Left renal pelvis (tissue), 4 donors: ENCODE data around the gene ZNF444. TPM values are rescaled to one million over a fixed set of nuclear protein-coding genes. Genes with fewer than 3 reads are reported as not detected.
"Not testable (repeated sequence)": the region's sequence is repeated elsewhere in the genome, so short reads cannot be mapped to it uniquely, and the experiment has no call there.

Experiments
- DNase-seq, 4 donors: peaks; one replicate each; pipeline ENCODE4 v3.0.0-alpha.2; 2013; ENCODE audit warnings: low read depth in 4 of 4, low spot score in 3 of 4
- polyA plus RNA-seq, 4 donors: library from polyadenylated mRNA; unstranded; fragments of 120-200 nt; gene quantifications; one replicate each; pipeline ENCODE4 v1.2.1, GENCODE V29; 2013; ENCODE audit not compliant: insufficient read length in 4 of 4

The ZNF444 gene
- polyA plus RNA-seq, 4 donors = 19.3 to 43.5 (median 23.5) TPM

DNA sequence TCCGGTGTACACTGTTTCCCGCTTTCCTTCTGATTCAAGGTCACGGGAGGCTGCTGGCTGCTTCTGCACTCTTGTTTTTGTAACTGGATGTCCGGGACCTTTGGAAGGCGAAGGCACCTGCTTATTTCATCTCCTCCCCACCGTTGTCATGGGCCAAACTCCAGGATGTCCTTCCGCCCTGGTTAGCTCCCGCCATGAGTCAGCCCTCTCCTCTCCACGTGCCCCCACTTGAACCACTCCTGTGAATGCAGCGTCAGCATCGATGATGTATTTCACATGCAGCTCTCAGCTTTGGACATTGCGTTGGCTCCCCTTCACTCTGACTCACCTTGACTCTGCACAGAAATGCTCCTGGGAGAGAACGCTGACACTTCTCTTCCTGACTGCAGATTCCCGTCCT lies 29.2 kb downstream of the ZNF444 start:
- no peak for DNase-seq

DNA sequence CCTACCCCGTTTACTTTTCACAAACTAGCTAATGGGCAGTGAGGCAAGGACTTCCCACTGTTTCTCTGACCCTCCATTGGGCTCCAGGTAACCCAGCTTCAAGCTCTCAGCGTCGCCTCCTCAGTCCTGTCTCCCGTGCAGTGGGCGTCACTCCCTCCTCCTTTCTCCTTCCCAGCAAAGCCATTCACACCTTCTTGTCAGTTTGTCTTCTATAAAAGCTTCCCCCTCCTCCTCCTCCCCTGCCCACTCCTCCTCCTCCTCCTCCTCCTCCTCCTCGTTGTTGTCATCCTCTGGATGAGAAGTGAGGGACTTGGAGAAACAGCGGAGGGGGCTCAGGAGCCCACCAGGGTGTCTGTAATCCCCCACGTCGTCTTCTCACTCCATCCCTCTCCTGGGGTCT lies 33.0 kb downstream of the ZNF444 start:
- no peak for DNase-seq

DNA sequence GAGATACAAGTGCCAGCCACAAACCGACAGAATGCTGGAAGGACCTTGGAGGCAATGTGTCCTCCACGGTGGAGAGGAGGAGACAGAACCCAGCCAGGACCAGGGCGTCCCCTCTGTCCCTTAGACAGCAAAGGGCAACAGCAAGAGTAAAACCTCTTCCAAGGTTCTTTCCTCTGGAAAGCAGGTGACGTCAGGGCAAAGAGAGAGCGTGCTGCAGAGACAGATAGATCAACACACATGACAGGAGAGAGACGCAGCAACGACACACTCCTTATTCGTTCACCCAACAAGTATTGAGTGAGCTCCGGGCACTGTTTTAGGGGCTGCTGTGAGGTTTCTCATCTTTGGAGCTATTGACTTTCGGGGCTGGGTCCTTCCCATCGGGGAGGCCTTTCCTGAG lies 33.5 kb downstream of the ZNF444 start:
- DNase-seq = no peak

DNA sequence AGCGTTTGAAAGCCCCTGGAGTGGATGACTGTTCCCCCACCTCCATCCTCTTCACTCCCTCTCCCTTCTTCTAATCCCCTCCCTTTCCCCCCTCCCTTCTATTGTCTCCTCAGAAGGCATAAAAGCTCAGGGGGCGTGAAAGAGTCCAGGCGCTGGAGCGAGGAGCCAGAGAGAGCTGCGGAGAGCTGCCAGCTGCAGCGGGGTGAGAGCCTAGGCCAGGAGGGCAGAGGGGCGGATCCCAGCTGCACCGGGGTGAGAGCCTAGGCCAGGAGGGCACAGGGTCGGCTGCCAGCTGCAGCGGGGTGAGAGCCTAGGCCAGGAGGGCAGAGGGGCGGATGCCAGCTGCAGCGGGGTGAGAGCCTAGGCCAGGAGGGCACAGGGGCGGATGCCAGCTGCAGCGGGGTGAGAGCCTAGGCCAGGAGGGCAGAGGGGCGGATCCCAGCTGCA lies 34.8 kb downstream of the ZNF444 start, which contains the start of gene GALP:
Gene GALP, plus strand, starts transcription at position 148 of the 447 bp plus-strand sequence. CDS start 1,101 bp downstream, outside the sequence.
- DNase-seq = not testable (repeated sequence)

DNA sequence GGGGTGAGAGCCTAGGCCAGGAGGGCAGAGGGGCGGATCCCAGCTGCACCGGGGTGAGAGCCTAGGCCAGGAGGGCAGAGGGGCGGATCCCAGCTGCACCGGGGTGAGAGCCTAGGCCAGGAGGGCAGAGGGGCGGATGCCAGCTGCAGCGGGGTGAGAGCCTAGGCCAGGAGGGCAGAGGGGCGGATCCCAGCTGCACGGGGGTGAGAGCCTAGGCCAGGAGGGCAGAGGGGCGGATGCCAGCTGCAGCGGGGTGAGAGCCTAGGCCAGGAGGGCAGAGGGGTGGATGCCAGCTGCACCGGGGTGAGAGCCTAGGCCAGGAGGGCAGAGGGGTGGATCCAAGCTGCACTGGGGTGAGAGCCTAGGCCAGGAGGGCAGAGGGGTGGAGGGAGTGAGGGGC lies 35.2 kb downstream of the ZNF444 start:
- DNase-seq = not testable (repeated sequence)

DNA sequence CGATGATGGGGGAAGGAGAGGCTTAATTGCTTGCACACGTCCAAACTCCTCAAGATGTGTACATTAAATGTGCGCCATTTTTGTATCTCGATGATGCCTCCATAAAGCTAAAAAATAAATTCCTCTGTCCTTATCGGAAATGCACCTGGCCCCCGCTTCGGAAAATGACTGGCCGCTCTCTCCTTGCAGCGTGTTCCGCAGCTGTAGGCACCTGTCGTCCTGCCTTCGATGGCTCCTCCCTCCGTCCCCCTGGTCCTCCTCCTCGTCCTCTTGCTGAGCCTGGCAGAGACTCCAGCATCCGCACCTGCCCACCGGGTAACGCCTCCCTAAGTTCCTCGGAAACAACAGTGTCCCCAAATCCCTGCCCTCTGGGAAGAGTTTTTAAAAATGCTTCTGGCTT lies 35.8 kb downstream of the ZNF444 start:
- DNase-seq = no peak

DNA sequence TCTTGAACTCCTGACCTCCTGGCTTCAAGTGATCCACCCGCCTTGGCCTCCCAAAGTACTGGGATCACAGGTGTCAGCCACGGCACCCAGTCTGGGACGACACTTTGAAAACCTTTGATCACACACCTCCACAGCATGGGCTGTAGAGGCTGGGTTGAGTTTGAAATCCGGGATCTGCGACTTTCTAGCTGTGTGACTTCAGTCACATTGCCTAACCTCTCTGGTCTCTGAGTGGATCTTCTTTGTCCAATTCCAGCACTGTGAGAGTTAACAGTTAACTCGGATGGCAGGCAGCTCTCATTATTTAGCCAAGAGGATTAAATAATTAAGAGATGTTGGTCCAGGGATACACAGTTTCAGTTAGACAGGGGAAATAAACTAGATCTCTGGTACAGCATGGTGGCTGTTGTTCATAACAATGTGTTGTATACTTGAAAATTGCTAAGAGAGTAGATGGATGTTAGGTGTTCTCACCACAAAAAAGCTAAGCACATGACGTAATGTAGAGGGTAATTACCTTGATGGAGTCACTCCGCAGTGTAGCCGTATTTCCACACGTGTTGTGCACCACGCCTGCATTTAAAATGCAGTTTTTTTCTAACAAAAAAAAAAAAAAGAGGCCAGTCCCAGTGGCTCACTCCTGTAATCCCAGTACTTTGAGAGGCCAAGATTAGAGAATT lies 36.6 kb downstream of the ZNF444 start:
- DNase-seq = no peak

DNA sequence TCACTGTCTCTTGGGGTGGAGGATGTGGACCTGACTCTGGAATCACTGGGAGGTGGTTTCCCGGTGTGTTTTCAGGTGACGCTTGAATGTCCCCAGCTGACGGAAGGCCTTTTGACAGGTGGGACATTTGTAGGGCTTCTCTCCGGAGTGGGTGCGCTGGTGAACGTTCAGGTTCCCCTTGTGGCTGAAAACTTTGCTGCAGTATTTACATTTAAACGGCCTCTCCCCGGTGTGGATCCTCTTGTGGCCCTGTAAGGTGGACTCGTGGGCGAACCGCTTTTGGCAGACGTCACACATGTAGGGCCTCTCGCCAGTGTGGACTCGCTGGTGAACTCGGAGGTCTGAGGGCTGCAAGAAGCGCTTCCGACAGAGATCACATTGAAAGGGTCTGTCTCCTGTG lies 48.7 kb downstream of the ZNF444 start:
- no peak for DNase-seq

DNA sequence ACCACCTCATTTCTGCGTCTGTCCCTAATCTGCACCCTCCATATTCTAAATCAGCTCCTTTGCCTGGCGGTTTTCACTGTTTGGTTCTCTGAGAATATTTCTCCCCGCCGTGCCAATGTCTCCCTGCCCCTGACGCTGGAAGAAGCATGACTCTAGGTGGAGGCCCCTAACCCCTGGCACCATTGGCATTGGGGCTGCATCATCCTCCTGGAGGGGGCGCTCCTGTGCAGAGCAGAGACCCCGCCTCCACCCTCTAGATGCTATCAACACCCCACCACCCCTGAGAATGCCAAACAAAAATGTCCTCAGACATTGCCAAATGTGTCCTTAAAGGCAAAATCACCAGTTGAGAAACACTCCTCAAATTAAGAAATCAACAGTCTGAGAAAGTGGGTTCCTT lies 50.0 kb downstream of the ZNF444 start:
- no peak for DNase-seq

DNA sequence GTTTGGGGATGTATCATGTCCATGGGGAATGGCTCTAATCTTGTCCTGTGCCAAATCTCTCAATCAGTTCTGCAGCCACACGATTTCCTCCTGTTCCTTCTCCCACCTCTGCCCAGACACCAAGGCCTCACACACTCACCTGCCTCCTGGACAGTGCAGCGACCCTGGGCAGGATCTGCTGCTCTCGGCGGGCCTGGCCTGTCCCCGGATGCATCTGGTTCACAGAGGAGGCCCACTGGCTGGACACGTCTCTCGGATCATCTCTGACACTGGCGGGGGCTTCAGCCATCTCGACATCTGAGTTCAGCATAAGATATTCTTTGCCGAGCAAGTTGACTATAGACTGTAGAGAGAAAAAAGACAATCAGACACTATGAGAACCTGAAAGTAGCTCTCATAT lies 50.6 kb downstream of the ZNF444 start:
- DNase-seq = no peak

DNA sequence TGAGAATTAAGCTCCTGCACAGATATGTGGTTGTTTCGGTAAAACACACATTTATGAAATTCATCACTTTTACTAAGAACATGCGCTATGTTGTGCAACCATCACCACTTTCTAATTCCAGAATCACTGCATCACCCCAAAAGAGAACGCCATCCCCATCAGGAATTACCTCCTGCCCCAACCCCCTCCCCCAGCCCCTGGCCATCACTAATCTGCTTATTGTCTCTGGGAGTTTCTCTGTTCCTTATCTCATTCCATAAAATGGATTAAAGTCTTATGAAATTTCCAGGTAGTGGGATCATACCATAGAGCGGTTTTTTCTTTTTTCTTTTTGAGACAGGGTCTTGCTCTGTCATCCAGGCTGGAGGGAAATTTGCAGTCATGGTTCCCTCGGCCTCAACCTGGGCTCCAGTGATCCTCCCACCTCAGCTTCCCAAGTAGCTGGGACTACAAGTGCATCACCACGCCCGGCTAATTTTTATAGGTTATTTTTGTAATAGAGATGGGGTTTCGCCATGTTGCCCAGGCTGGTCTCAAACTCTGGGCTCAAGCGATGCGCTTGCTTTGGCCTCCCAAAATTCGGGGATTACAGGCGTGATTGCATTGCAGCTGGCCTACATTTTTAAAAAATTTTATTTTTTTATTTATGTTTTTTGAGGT lies 53.0 kb downstream of the ZNF444 start:
- DNase-seq = no peak

DNA sequence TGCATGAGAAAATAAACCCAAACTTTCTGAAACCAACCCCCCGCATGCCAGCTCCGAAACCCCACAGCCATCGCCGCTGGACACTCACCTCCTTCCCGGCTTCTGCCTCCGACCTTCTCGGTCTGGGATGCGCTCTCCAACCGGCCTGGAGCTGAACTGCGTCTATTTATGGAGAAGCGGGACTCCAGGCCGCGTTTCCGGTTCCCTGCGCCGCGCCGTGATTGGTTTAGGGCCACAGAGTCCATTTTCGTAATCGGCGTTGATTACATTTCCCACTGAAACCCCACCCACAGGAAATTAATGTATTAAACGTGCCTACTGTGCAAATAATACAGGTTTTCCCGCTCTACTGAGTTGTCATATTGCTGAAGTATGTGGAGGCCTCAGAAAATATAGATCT lies 56.6 kb downstream of the ZNF444 start, which contains the start of gene ZSCAN5B:
Gene ZSCAN5B, minus strand, starts transcription at position 138 of the 400 bp plus-strand sequence. CDS start 4,731 bp downstream, outside the sequence.
- not testable (repeated sequence) for DNase-seq

DNA sequence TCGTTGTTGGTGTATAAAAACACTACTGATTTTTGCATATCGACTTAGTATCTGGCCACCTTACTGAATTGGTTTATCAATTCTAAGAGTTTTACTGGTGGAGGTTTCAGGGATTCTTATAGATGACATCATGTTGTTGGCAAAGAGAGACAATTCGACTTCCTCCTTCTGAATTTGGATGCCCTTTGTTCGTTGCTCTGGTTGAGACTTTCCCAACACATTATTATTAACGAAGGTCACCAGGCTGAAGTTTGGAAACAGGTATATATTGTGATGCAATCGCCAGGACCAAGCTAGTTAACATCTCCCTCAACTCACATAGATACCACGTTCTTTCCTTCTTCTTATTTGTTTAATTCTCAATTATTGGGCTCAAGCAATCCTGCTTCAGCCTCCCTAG lies 58.6 kb downstream of the ZNF444 start:
- DNase-seq = no peak

DNA sequence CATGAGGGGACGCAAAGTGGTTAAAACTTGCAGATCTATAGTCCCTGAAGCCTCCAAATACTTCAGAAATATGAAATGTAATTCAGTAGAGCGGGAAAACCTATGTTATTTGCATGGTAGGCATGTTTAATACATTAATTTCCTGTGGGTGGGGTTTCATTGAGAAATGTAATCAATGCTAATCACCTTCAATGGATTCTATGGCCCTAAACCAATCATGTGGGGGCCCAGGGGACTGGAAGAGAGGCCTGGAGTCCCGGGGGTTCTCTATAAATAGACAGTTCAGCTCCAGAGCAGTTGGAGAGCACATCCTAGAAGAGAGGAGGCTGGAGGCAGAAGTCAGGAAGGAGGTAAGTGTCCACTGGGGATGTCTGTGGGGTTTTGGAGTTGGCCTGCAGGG lies 60.9 kb downstream of the ZNF444 start, which contains the start of gene ZSCAN5C:
Gene ZSCAN5C, plus strand, starts transcription at position 301 of the 400 bp plus-strand sequence. CDS start 3,641 bp downstream, outside the sequence.
- DNase-seq = no peak

DNA sequence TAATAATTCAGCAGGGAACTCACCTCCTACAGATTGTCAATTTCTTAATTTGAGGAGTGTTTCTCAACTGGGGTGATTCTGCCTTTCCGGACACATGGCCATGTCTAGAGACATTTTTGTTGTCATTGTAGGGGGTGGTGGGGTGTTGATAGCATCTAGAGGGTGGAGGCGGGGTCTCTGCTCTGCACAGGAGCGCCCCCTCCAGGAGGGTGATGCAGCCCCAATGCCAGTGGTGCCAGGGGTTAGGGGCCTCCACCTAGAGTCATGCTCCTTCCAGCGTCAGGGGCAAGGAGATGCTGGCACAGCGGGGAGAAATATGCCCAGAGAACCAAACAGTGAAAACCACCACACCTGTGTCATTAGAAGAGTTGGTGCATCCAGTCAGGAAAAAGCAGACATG lies 66.5 kb downstream of the ZNF444 start:
- DNase-seq = not testable (repeated sequence)

DNA sequence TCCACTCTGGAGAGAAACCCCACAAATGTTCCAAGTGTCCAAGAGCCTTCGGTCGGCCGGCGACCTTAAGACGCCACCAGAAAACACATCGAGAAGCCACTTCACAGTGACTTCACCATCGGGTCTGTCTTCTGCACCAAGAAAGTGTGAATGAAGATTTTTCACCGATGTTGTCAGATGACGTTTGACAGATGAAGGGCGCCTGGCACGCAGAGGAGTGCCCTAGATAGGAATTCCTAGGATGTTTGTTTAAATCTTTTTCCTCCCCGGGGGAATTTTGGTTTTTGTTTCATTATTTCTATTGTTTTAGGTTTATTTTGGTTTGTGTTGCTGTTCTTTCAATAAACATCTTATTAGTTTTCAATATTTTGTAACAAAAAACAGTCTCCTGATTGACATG lies 68.0 kb downstream of the ZNF444 start:
- no peak for DNase-seq

DNA sequence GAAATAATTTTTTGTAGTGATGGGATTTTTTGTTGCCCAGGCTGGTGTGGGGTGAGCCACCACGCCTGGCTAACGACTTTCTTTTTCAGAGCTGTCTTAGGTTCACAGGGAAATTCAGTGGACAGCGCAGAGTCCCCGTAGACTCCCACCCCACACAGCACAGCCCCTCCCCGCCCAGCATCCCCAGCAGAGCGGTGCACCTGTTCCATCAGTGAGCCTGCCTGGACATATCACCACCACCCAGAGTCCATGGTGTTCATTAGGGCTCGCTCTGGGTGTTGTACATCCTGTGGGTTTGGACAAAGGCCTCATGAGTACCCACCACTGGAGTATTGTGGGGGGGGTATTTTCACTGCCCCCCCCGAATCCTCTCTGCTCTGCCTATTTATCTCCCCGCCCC lies 68.9 kb downstream of the ZNF444 start:
- not testable (repeated sequence) for DNase-seq

Other genes starting within 250 kb of the ZNF444 start
- not detected for gene NLRP13, start 209.0 kb upstream of the ZNF444 start, polyA plus RNA-seq
- not detected for gene NLRP8, start 193.5 kb upstream of the ZNF444 start, polyA plus RNA-seq
- gene NLRP5, start 154.5 kb upstream of the ZNF444 start, polyA plus RNA-seq = not detected
- gene ZNF787, start 20.0 kb upstream of the ZNF444 start, polyA plus RNA-seq = 10 to 100 TPM; 11.1 to 25.0 (median 13.3) TPM
- gene GALP, start 34.7 kb downstream of the ZNF444 start, polyA plus RNA-seq = not detected
- gene ZSCAN5B, start 56.5 kb downstream of the ZNF444 start, polyA plus RNA-seq = under 1 TPM in 1 of 4 donors, not detected in 3; 0.15 TPM
- gene ZSCAN5C, start 61.0 kb downstream of the ZNF444 start, polyA plus RNA-seq = under 1 TPM in 1 of 4 donors, not detected in 3; 0.14 TPM
- gene EDDM13, start 131.5 kb downstream of the ZNF444 start, polyA plus RNA-seq = 1 to 10 TPM in 3 of 4 donors, under 1 TPM in 1; 0.86 to 3.0 (median 1.5) TPM
- gene ZSCAN5A, start 173.6 kb downstream of the ZNF444 start, polyA plus RNA-seq = 10 to 100 TPM; 12.3 to 16.7 (median 13.5) TPM